Astrocyte (in vitro differentiated cells and primary cell): ENCODE measurements around the gene PKNOX2. TPM values are rescaled to one million over a fixed set of nuclear protein-coding genes. Genes with fewer than 3 reads are reported as not detected.

Experiments used
- DNase-seq: peaks from one replicate; pipeline ENCODE4 v3.0.0-alpha.2; 2010; ENCODE audit warnings: low read depth
- FAIRE-seq: peaks from 2 replicates; lab custom pipeline; 2011; peaks lifted over from hg19 to GRCh38; lab: Jason Lieb, UNC
- H2AFZ ChIP-seq: 2 replicates; pipeline ENCODE4 v1.6.0; 2012; ENCODE audit warnings: low read depth, low read length, inconsistent platforms
- H3K27ac ChIP-seq: 2 replicates; pipeline ENCODE4 v1.5.1; 2011; ENCODE audit warnings: low read depth, low read length, inconsistent platforms
- H3K27me3 ChIP-seq: 2 replicates; pipeline ENCODE4 v1.6.0; 2011; ENCODE audit warnings: low read length, inconsistent platforms; ENCODE audit not compliant: insufficient read depth
- H3K36me3 ChIP-seq: 2 replicates; pipeline ENCODE4 v1.5.1; 2011; ENCODE audit warnings: low read length, inconsistent platforms; ENCODE audit not compliant: insufficient read depth
- H3K4me1 ChIP-seq: 2 replicates; pipeline ENCODE4 v1.5.1; 2011; ENCODE audit warnings: low read length, inconsistent platforms; ENCODE audit not compliant: insufficient read depth
- H3K4me2 ChIP-seq: 2 replicates; pipeline ENCODE4 v1.6.0; 2012; ENCODE audit warnings: low read length, inconsistent platforms
- H3K4me3 ChIP-seq: 2 replicates; pipeline ENCODE4 v1.5.1; 2011; ENCODE audit warnings: low read depth, mild to moderate bottlenecking, low read length, inconsistent platforms; ENCODE audit not compliant: insufficient read depth
- H3K79me2 ChIP-seq: 2 replicates; pipeline ENCODE4 v1.6.0; 2012; ENCODE audit warnings: mild to moderate bottlenecking, low read length, inconsistent platforms; ENCODE audit not compliant: insufficient read depth
- H3K9ac ChIP-seq: 2 replicates; pipeline ENCODE4 v1.6.0; 2012; ENCODE audit warnings: mild to moderate bottlenecking, low read length, inconsistent platforms
- H3K9me3 ChIP-seq: 2 replicates; pipeline ENCODE4 v1.5.1; 2012; ENCODE audit warnings: low read depth, mild to moderate bottlenecking, low read length, inconsistent platforms; ENCODE audit not compliant: insufficient read depth
- H4K20me1 ChIP-seq: 2 replicates; pipeline ENCODE4 v1.6.0; 2012; ENCODE audit warnings: low read length, inconsistent platforms; ENCODE audit not compliant: insufficient read depth
- H3K27ac Mint-ChIP-seq: one replicate; pipeline ENCODE4 v1.8.0; 2021; ENCODE audit warnings: mild to moderate bottlenecking, mixed read lengths; ENCODE audit not compliant: unreplicated experiment
- H3K27me3 Mint-ChIP-seq: one replicate; pipeline ENCODE4 v1.8.0; 2021; ENCODE audit warnings: low read depth, mixed read lengths; ENCODE audit not compliant: unreplicated experiment
- H3K36me3 Mint-ChIP-seq: one replicate; pipeline ENCODE4 v1.8.0; 2021; ENCODE audit warnings: low read depth, mixed read lengths; ENCODE audit not compliant: unreplicated experiment
- H3K4me1 Mint-ChIP-seq: one replicate; pipeline ENCODE4 v1.8.0; 2021; ENCODE audit warnings: low read depth, mixed read lengths; ENCODE audit not compliant: unreplicated experiment
- H3K4me3 Mint-ChIP-seq: one replicate; pipeline ENCODE4 v1.8.0; 2021; ENCODE audit warnings: mild to moderate bottlenecking, moderate library complexity, mixed read lengths; ENCODE audit not compliant: unreplicated experiment
- H3K9me3 Mint-ChIP-seq: one replicate; pipeline ENCODE4 v1.8.0; 2021; ENCODE audit warnings: mild to moderate bottlenecking, mixed read lengths; ENCODE audit not compliant: unreplicated experiment
- EZH2 ChIP-seq: IDR thresholded peaks from 2 replicates; pipeline ENCODE4 v1.6.1; 2012; ENCODE audit warnings: mild to moderate bottlenecking, low read length, inconsistent platforms; ENCODE audit not compliant: insufficient read depth
- total RNA-seq: library from RNA; stranded (reverse); gene quantifications from 2 replicates; pipeline ENCODE4 v1.2.1, GENCODE V29; 2021
- TF ChIP-seq, protein P1 (sequence below): IDR thresholded peaks from 2 replicates; pipeline ENCODE4 v1.5.1; 2011; ENCODE audit warnings: low read depth, mild to moderate bottlenecking, inconsistent platforms, low read length, moderate library complexity; ENCODE audit not compliant: insufficient read depth

PKNOX2 gene
- total RNA-seq, 1 donor from 2014 or later, result 53.4 TPM

DNA sequence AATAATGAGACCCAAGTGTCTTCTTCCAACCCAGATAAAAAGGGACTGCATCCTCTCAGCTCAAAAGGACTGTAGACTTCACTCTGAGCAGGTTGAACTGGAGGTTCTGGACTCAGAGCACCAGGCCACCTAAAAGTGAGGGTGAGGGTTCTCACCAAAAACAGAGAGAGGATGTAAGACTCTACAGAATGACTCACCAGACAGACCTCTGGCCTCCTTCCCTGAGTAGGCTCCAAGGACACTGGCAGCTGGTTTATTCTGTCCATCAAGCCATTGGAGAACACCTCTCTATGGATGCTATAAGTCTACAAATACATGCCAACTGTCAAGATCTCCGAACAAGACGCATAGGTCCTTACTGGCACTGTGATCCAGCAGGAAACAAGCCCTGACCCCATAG lies 304.3 kb downstream of the PKNOX2 start:
- no peak overlapping the region for H3K27ac ChIP-seq
- no peaks in the 10 kb centered on the region for H3K4me1 ChIP-seq
- TF ChIP-seq EZH2, result no peak
- TF ChIP-seq, protein P1, sequence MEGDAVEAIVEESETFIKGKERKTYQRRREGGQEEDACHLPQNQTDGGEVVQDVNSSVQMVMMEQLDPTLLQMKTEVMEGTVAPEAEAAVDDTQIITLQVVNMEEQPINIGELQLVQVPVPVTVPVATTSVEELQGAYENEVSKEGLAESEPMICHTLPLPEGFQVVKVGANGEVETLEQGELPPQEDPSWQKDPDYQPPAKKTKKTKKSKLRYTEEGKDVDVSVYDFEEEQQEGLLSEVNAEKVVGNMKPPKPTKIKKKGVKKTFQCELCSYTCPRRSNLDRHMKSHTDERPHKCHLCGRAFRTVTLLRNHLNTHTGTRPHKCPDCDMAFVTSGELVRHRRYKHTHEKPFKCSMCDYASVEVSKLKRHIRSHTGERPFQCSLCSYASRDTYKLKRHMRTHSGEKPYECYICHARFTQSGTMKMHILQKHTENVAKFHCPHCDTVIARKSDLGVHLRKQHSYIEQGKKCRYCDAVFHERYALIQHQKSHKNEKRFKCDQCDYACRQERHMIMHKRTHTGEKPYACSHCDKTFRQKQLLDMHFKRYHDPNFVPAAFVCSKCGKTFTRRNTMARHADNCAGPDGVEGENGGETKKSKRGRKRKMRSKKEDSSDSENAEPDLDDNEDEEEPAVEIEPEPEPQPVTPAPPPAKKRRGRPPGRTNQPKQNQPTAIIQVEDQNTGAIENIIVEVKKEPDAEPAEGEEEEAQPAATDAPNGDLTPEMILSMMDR, result no peak
- H3K9ac ChIP-seq, result no peak overlapping the region
- H3K27me3 ChIP-seq, result no peaks in the 10 kb centered on the region
- FAIRE-seq (no peak), DNase-seq (no peak)
- Mint-ChIP-seq H3K4me1 (peaks cover 13% of the 10 kb centered on the region), H3K9me3 (no peaks in the 10 kb centered on the region), H3K36me3 (peaks cover 2% of the 10 kb centered on the region), H3K27me3 (no peaks in the 10 kb centered on the region), H3K4me3 (no peak overlapping the region), H3K27ac (no peak overlapping the region)
- H3K9me3 ChIP-seq, result no peaks in the 10 kb centered on the region
- no peaks in the 10 kb centered on the region for H4K20me1 ChIP-seq
- H3K4me2 ChIP-seq, result no peak overlapping the region
- no peaks in the 10 kb centered on the region for H3K36me3 ChIP-seq
- no peak overlapping the region for H3K4me3 ChIP-seq
- no peak overlapping the region for H2AFZ ChIP-seq
- H3K79me2 ChIP-seq, result no peaks in the 10 kb centered on the region

DNA sequence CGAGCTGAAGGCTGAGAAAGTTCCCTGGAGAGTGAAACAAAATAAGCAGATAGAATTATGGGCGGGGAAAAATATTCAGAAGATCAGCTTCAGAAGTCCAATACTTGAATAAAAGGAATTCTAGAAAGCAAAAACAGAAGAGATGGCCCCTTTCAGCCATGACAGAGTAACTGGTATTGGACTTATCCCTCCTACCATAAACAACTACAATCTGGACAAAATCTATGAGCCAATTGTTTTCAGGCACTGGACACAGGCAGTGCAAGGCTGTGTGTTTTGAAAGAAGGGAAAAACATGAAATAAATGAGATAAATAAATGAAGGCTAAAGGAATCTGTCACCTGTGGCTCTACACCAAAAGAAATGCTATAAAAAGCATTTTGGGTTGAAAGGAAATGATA lies 305.8 kb downstream of the PKNOX2 start:
- Mint-ChIP-seq H3K9me3 (no peaks in the 10 kb centered on the region), H3K27me3 (no peaks in the 10 kb centered on the region), H3K27ac (no peak overlapping the region), H3K36me3 (peaks cover 2% of the 10 kb centered on the region), H3K4me3 (no peak overlapping the region), H3K4me1 (peaks cover under 1% of the 10 kb centered on the region)
- no peak for TF ChIP-seq EZH2
- TF ChIP-seq, protein P1, result no peak
- no peaks in the 10 kb centered on the region for H4K20me1 ChIP-seq
- H3K4me1 ChIP-seq, result no peaks in the 10 kb centered on the region
- H3K79me2 ChIP-seq, result no peaks in the 10 kb centered on the region
- H3K9ac ChIP-seq, result no peak overlapping the region
- no peaks in the 10 kb centered on the region for H3K36me3 ChIP-seq
- no peaks in the 10 kb centered on the region for H3K9me3 ChIP-seq
- FAIRE-seq, result no peak
- H2AFZ ChIP-seq, result no peak overlapping the region
- no peak for DNase-seq
- no peak overlapping the region for H3K27ac ChIP-seq
- H3K4me2 ChIP-seq, result no peak overlapping the region
- no peak overlapping the region for H3K4me3 ChIP-seq
- no peaks in the 10 kb centered on the region for H3K27me3 ChIP-seq

DNA sequence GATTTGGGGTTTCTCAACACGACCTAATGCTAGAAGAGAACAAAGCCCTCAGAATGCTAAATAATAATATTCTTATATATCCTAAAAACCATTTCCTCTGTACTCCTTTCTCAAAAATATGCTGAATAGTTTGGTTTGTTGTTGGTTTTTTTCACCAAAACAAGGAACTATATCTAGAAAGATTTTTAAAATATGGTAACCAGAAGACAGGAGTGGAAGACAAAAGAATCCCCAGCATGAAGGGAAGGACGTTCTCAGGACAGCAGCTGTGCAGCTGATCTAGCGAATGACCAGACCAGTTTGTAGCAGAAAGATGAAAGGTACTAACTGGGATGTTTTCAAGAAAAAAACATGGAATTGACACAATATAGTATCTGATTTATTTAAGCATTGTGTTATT lies 312.2 kb downstream of the PKNOX2 start:
- H3K4me2 ChIP-seq, result no peak overlapping the region
- H3K9ac ChIP-seq, result no peak overlapping the region
- H3K27ac Mint-ChIP-seq, result no peak overlapping the region
- no peaks in the 10 kb centered on the region for H3K79me2 ChIP-seq
- H3K4me1 ChIP-seq, result no peaks in the 10 kb centered on the region
- no peaks in the 10 kb centered on the region for H3K27me3 ChIP-seq
- H3K36me3 Mint-ChIP-seq, result no peaks in the 10 kb centered on the region
- H2AFZ ChIP-seq, result no peak overlapping the region
- no peaks in the 10 kb centered on the region for H3K9me3 ChIP-seq
- no peaks in the 10 kb centered on the region for H3K27me3 Mint-ChIP-seq
- H3K9me3 Mint-ChIP-seq, result no peaks in the 10 kb centered on the region
- H3K4me3 Mint-ChIP-seq, result no peak overlapping the region
- DNase-seq (no peak), FAIRE-seq (no peak)
- peaks cover 4% of the 10 kb centered on the region for H3K4me1 Mint-ChIP-seq
- H3K27ac ChIP-seq, result no peak overlapping the region
- no peaks in the 10 kb centered on the region for H4K20me1 ChIP-seq
- H3K36me3 ChIP-seq, result no peaks in the 10 kb centered on the region
- TF ChIP-seq, protein P1, result no peak
- no peak for TF ChIP-seq EZH2
- no peak overlapping the region for H3K4me3 ChIP-seq
